Suppressor macrophage (primary cell): Measurements from ENCODE around the gene ADAMTS13.
A peak's percentile ranks its signal among the peaks of the same experiment; 100 is the strongest.
"Not testable (repeated sequence)": the region's sequence is repeated elsewhere in the genome, so short reads cannot be mapped to it uniquely, and the experiment has no call there.

Experiments used
- DNase-seq, 4 experiments: peaks; one replicate each; pipeline ENCODE4 v3.0.0-alpha.2; 2020 to 2022
- total RNA-seq, 17 experiments: gene quantifications; one replicate each; lab custom pipeline; 2026; ENCODE audit warnings: mixed read lengths in 6 of 17, inconsistent platforms in 3 of 17; lab: John Stamatoyannopoulos, UW

ADAMTS13 gene
- 0.07 to 4.8 (median 0.24) reads per million in 17 experiments for total RNA-seq

GRCh38 chr9:133421615-133422542 lies at the start of gene ADAMTS13:
Gene ADAMTS13 (plus strand): TSS chr9:133422367. CDS start chr9:133422444, 77 bp downstream.
- DNase-seq: no peak

- peak in 2 of 4 experiments; percentile 54 to 57 for DNase-seq
Observed at GRCh38 chr9:133374612-133375115, 47.5 kb upstream of the ADAMTS13 start.

- peak; percentile 27 to 64 (median 60) for DNase-seq
Observed at GRCh38 chr9:133375116-133375723, 46.9 kb upstream of the ADAMTS13 start.

GRCh38 chr9:133375724-133376654 lies 46.2 kb upstream of the ADAMTS13 start, which contains the start of the genes STKLD1 and SURF4:
Gene STKLD1 (plus strand): TSS chr9:133376366. CDS start chr9:133376474, 108 bp downstream.
Gene SURF4 (minus strand): TSS chr9:133376060. CDS start chr9:133375969, 91 bp downstream.
- DNase-seq: peak; percentile 98 to 100 (median 98)

- not testable (repeated sequence) for DNase-seq
Observed at GRCh38 chr9:133377280-133377679, 44.9 kb upstream of the ADAMTS13 start.

GRCh38 chr9:133377721-133378216 lies 44.4 kb upstream of the ADAMTS13 start:
- no peak for DNase-seq

GRCh38 chr9:133378408-133378962 lies 43.7 kb upstream of the ADAMTS13 start:
- DNase-seq: no peak

GRCh38 chr9:133379153-133380086 lies 42.7 kb upstream of the ADAMTS13 start:
- DNase-seq: no peak

GRCh38 chr9:133380734-133381133 lies 41.4 kb upstream of the ADAMTS13 start:
- DNase-seq: no peak

GRCh38 chr9:133382507-133383141 lies 39.5 kb upstream of the ADAMTS13 start:
- no peak for DNase-seq

GRCh38 chr9:133383438-133383837 lies 38.7 kb upstream of the ADAMTS13 start:
- no peak for DNase-seq

GRCh38 chr9:133384736-133385321 lies 37.3 kb upstream of the ADAMTS13 start:
- no peak for DNase-seq

GRCh38 chr9:133385452-133385851 lies 36.7 kb upstream of the ADAMTS13 start:
- DNase-seq: no peak

- DNase-seq: no peak
Observed at GRCh38 chr9:133386338-133386737, 35.8 kb upstream of the ADAMTS13 start.

GRCh38 chr9:133387680-133388079 lies 34.5 kb upstream of the ADAMTS13 start:
- DNase-seq: no peak

GRCh38 chr9:133389025-133389557 lies 33.1 kb upstream of the ADAMTS13 start:
- no peak for DNase-seq

- DNase-seq: no peak
Observed at GRCh38 chr9:133389562-133389961, 32.6 kb upstream of the ADAMTS13 start.

- DNase-seq: no peak
Observed at GRCh38 chr9:133390713-133391112, 31.5 kb upstream of the ADAMTS13 start.

- not testable (repeated sequence) for DNase-seq
Observed at GRCh38 chr9:133391449-133391848, 30.7 kb upstream of the ADAMTS13 start.
